Spleen (tissue), 7 donors: Measurements from ENCODE around the gene PDGFD.

ENCODE experiments used
- POLR2A ChIP-seq, 3 donors: fragments of 450-650 bp; IDR thresholded peaks; one replicate each; pipeline ENCODE4 v1.5.1; 2017; ENCODE audit warnings: antibody characterized with exemption in 3 of 3, mild to moderate bottlenecking in 1 of 3
- POLR2AphosphoS5 ChIP-seq, 3 donors: sonication (generic); formaldehyde crosslinking; IDR thresholded peaks; one replicate each; pipeline ENCODE4 v1.5.1; 2017; ENCODE audit warnings: antibody characterized with exemption in 3 of 3
- TF ChIP-seq, protein P1 (sequence below), 11 experiments: fragments of 200-600 bp in 7 of 11; fragments of 450-650 bp in 4 of 11; sonication (generic) in 4 of 11; IDR thresholded peaks in 8 of 11; conservative IDR thresholded peaks in 3 of 11; 1 replicate in 7 of 11; 2 replicates in 4 of 11; pipeline versions ENCODE4 v1.4.0 to v1.8.0; 2016 to 2021; ENCODE audit warnings: antibody characterized with exemption in 11 of 11, inconsistent platforms in 4 of 11, mild to moderate bottlenecking in 1 of 11
- donor health status: DM: no; HTN: no; CAD: no; lungs with moderate emphysema.
- donor health status: DM: no; HTN: no; CAD: no.
- donor health status: DM: no; HTN: no; CAD: no.

DNA sequence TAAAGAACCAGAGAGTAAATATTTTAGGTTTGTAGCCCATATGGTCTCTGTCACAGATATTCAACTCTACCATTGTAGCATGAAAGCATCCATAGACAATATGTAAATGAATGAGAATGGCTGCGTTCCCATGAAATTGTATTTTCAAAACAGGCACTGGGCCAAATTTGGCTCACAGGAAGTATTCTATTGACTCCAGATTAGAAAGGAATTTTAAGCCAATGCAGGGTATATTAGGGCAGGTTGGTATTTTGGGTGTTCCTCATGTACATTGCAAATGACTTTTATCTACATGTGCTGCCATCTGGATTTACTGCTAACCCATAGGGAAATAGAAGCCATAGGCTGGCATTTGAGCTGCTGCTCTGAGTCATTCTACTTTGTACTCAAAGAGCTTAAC, 35.1 kb upstream of the PDGFD start:
- TF ChIP-seq, protein P1, sequence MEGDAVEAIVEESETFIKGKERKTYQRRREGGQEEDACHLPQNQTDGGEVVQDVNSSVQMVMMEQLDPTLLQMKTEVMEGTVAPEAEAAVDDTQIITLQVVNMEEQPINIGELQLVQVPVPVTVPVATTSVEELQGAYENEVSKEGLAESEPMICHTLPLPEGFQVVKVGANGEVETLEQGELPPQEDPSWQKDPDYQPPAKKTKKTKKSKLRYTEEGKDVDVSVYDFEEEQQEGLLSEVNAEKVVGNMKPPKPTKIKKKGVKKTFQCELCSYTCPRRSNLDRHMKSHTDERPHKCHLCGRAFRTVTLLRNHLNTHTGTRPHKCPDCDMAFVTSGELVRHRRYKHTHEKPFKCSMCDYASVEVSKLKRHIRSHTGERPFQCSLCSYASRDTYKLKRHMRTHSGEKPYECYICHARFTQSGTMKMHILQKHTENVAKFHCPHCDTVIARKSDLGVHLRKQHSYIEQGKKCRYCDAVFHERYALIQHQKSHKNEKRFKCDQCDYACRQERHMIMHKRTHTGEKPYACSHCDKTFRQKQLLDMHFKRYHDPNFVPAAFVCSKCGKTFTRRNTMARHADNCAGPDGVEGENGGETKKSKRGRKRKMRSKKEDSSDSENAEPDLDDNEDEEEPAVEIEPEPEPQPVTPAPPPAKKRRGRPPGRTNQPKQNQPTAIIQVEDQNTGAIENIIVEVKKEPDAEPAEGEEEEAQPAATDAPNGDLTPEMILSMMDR (IDR thresholded peaks at IDR 0.05 in 8 of 11, conservative IDR thresholded peaks at IDR 0.05 in 3 of 11): no peak
- no peak for TF ChIP-seq POLR2A (IDR thresholded peaks at IDR 0.05)
- no peak for TF ChIP-seq POLR2AphosphoS5 (IDR thresholded peaks at IDR 0.05)
